HL-60 (cell line): Measurements from ENCODE around the gene FBLIM1.

Source experiments
- DNase-seq, 2 experiments: peaks; one replicate each; pipeline ENCODE4 v3.0.0-alpha.2; 2010 to 2020; ENCODE audit warnings: low read depth in 1 of 2, low spot score in 1 of 2
- H3K27ac ChIP-seq: fragments of 250-450 bp; sonication (Bioruptor Pico); replicated peaks from 2 replicates; pipeline ENCODE4 v1.5.1; 2020; ENCODE audit warnings: mild to moderate bottlenecking, moderate library complexity
- H3K27me3 ChIP-seq: fragments of 250-450 bp; sonication (Bioruptor Pico); 2 replicates; pipeline ENCODE4 v1.5.1; 2021; ENCODE audit warnings: mild to moderate bottlenecking, moderate library complexity; ENCODE audit not compliant: insufficient read depth, poor library complexity, severe bottlenecking
- H3K4me3 ChIP-seq: replicated peaks from 2 replicates; pipeline ENCODE4 v1.5.1; 2011; ENCODE audit warnings: mild to moderate bottlenecking, control low read depth, low read length; ENCODE audit not compliant: insufficient read depth
- GABPA ChIP-seq: IDR thresholded peaks from 2 replicates; pipeline ENCODE4 v1.6.1; 2012; ENCODE audit warnings: low read depth
- POLR2AphosphoS5 ChIP-seq: IDR thresholded peaks from 2 replicates; pipeline ENCODE4 v1.6.1; 2012; ENCODE audit warnings: low read depth
- SPI1 ChIP-seq: IDR thresholded peaks from 2 replicates; pipeline ENCODE4 v1.6.1; 2012; ENCODE audit warnings: low read depth, mild to moderate bottlenecking, borderline replicate concordance
- TF ChIP-seq, protein P1 (sequence below): IDR thresholded peaks from one replicate; pipeline ENCODE4 v1.5.1; 2011; ENCODE audit warnings: low read length, control low read depth, inconsistent platforms; ENCODE audit not compliant: insufficient read depth
- TF ChIP-seq, protein P2 (sequence below): IDR thresholded peaks from 2 replicates; pipeline ENCODE4 v1.6.1; 2012; ENCODE audit warnings: low read depth; ENCODE audit not compliant: insufficient replicate concordance

FBLIM1 gene

DNA sequence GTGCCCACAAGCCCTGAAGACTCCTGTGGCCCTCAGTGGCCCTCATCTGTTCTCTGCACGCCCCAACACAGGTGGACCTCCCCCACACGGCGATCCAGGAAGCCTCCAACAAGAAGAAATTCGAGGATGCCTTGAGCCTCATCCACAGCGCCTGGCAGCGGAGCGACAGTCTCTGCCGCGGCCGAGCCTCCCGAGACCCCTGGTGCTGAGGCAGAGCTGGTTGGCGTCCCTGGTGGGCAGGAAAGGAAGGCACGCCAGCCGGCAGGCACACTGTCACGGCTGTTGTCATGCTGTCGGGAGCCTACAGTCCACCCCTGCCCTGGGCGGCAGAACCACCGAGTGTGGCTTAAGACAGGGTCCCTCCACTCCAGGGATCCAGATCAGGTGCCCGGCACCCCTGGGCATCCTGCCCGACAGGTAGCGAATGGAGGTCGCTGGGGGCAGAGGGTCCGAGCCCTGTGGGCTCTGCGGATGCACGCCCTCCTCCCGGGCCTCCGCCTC lies 24.8 kb upstream of the FBLIM1 start:
- TF ChIP-seq POLR2AphosphoS5, result no peak
- no peak for TF ChIP-seq SPI1
- TF ChIP-seq, protein P1, sequence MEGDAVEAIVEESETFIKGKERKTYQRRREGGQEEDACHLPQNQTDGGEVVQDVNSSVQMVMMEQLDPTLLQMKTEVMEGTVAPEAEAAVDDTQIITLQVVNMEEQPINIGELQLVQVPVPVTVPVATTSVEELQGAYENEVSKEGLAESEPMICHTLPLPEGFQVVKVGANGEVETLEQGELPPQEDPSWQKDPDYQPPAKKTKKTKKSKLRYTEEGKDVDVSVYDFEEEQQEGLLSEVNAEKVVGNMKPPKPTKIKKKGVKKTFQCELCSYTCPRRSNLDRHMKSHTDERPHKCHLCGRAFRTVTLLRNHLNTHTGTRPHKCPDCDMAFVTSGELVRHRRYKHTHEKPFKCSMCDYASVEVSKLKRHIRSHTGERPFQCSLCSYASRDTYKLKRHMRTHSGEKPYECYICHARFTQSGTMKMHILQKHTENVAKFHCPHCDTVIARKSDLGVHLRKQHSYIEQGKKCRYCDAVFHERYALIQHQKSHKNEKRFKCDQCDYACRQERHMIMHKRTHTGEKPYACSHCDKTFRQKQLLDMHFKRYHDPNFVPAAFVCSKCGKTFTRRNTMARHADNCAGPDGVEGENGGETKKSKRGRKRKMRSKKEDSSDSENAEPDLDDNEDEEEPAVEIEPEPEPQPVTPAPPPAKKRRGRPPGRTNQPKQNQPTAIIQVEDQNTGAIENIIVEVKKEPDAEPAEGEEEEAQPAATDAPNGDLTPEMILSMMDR, result no peak
- TF ChIP-seq, protein P2, sequence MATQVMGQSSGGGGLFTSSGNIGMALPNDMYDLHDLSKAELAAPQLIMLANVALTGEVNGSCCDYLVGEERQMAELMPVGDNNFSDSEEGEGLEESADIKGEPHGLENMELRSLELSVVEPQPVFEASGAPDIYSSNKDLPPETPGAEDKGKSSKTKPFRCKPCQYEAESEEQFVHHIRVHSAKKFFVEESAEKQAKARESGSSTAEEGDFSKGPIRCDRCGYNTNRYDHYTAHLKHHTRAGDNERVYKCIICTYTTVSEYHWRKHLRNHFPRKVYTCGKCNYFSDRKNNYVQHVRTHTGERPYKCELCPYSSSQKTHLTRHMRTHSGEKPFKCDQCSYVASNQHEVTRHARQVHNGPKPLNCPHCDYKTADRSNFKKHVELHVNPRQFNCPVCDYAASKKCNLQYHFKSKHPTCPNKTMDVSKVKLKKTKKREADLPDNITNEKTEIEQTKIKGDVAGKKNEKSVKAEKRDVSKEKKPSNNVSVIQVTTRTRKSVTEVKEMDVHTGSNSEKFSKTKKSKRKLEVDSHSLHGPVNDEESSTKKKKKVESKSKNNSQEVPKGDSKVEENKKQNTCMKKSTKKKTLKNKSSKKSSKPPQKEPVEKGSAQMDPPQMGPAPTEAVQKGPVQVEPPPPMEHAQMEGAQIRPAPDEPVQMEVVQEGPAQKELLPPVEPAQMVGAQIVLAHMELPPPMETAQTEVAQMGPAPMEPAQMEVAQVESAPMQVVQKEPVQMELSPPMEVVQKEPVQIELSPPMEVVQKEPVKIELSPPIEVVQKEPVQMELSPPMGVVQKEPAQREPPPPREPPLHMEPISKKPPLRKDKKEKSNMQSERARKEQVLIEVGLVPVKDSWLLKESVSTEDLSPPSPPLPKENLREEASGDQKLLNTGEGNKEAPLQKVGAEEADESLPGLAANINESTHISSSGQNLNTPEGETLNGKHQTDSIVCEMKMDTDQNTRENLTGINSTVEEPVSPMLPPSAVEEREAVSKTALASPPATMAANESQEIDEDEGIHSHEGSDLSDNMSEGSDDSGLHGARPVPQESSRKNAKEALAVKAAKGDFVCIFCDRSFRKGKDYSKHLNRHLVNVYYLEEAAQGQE, result no peak
- TF ChIP-seq GABPA, result no peak
- no peak overlapping the region for H3K4me3 ChIP-seq
- no peak overlapping the region for H3K27ac ChIP-seq
- no peaks in the 10 kb centered on the region for H3K27me3 ChIP-seq
- no peak for DNase-seq

- Histone ChIP-seq H3K27ac (no peak overlapping the region), H3K27me3 (no peaks in the 10 kb centered on the region), H3K4me3 (no peak overlapping the region)
- no peak for TF ChIP-seq GABPA
- TF ChIP-seq POLR2AphosphoS5, result no peak
- no peak for TF ChIP-seq SPI1
- TF ChIP-seq, protein P2, result no peak
- TF ChIP-seq, protein P1, result no peak
- no peak for DNase-seq
Observed at GRCh38 chr1:15734296-15734695, 24.3 kb upstream of the FBLIM1 start.

GRCh38 chr1:15734901-15735300 lies 23.7 kb upstream of the FBLIM1 start:
- Histone ChIP-seq H3K27me3 (no peaks in the 10 kb centered on the region), H3K27ac (no peak overlapping the region)
- TF ChIP-seq SPI1 (no peak), GABPA (no peak), POLR2AphosphoS5 (no peak)
- TF ChIP-seq, protein P1, result no peak
- TF ChIP-seq, protein P2, result no peak

More at GRCh38 chr1:15734901-15735300, 23.7 kb upstream of the FBLIM1 start:
- no peak overlapping the region for H3K4me3 ChIP-seq
- no peak for DNase-seq
